DND-41 (cell line): Measurements from ENCODE around the gene ASH1L.

ENCODE experiments used
- ATAC-seq: fragments of 200-7000 bp; cut with Tn5 transposase; 3 replicates; pipeline ENCODE4 v1.9.1; 2021; ENCODE audit warnings: low read depth; ENCODE audit not compliant: insufficient read depth
- DNase-seq: peaks from one replicate; pipeline ENCODE4 v3.0.0-alpha.2; 2020
- H2AFZ ChIP-seq: 2 replicates; pipeline ENCODE4 v1.6.0; 2012; ENCODE audit warnings: low read depth, low read length
- H3K27ac ChIP-seq: 2 replicates; pipeline ENCODE4 v1.5.1; 2012; ENCODE audit warnings: low read length, inconsistent platforms
- H3K27me3 ChIP-seq: fragments of 200-600 bp; sonication (generic); 2 replicates; pipeline ENCODE4 v1.6.0; 2012; ENCODE audit warnings: low read length, mild to moderate bottlenecking, inconsistent platforms; ENCODE audit not compliant: insufficient read depth, poor library complexity
- H3K36me3 ChIP-seq: 2 replicates; pipeline ENCODE4 v1.5.1; 2012; ENCODE audit warnings: low read length, inconsistent platforms; ENCODE audit not compliant: insufficient read depth
- H3K4me1 ChIP-seq: 2 replicates; pipeline ENCODE4 v1.5.1; 2012; ENCODE audit warnings: mild to moderate bottlenecking, low read length; ENCODE audit not compliant: insufficient read depth
- H3K4me2 ChIP-seq: 2 replicates; pipeline ENCODE4 v1.6.0; 2012; ENCODE audit warnings: mild to moderate bottlenecking, moderate library complexity, low read length, inconsistent platforms; ENCODE audit not compliant: insufficient read depth
- H3K4me3 ChIP-seq, 2 experiments: fragments of 200-600 bp in 1 of 2; shearing (Covaris generic) in 1 of 2; 2 replicates each; pipeline ENCODE4 v1.5.1; 2012 to 2016; ENCODE audit warnings: inconsistent platforms in 2 of 2, low read length in 2 of 2, mild to moderate bottlenecking in 2 of 2, low read depth in 1 of 2, moderate library complexity in 1 of 2
- H3K79me2 ChIP-seq: 2 replicates; pipeline ENCODE4 v1.6.0; 2012; ENCODE audit warnings: low read length, inconsistent platforms; ENCODE audit not compliant: insufficient read depth
- H3K9ac ChIP-seq: 2 replicates; pipeline ENCODE4 v1.6.0; 2012; ENCODE audit warnings: low read depth, mild to moderate bottlenecking, inconsistent platforms, low read length, moderate library complexity
- H3K9me3 ChIP-seq: 2 replicates; pipeline ENCODE4 v1.5.1; 2012; ENCODE audit warnings: low read length, moderate library complexity, mild to moderate bottlenecking, inconsistent platforms; ENCODE audit not compliant: insufficient read depth, severe bottlenecking
- H4K20me1 ChIP-seq: 2 replicates; pipeline ENCODE4 v1.6.0; 2012; ENCODE audit warnings: low read length; ENCODE audit not compliant: insufficient read depth
- CTCF ChIP-seq: IDR thresholded peaks from 2 replicates; pipeline ENCODE4 v1.5.1; 2012; ENCODE audit warnings: borderline replicate concordance, low read length, moderate library complexity, mild to moderate bottlenecking; ENCODE audit not compliant: poor library complexity, severe bottlenecking; ENCODE audit errors: extremely low read depth
- EZH2 ChIP-seq: IDR thresholded peaks from 3 replicates; pipeline ENCODE4 v1.6.1; 2012; ENCODE audit warnings: borderline replicate concordance, low read depth, mild to moderate bottlenecking, moderate library complexity, low read length, inconsistent platforms; ENCODE audit not compliant: severe bottlenecking

Gene ASH1L

GRCh38 chr1:155297384-155297783 is 265.2 kb downstream of the ASH1L start:
- H3K79me2 ChIP-seq, result no peaks in the 10 kb centered on the region
- no peak overlapping the region for H3K27ac ChIP-seq
- H3K27me3 ChIP-seq, result no peaks in the 10 kb centered on the region
- no peak for ATAC-seq
- H3K4me3 ChIP-seq, result no peak overlapping the region
- no peak for TF ChIP-seq EZH2
- no peak for TF ChIP-seq CTCF
- H2AFZ ChIP-seq, result no peak overlapping the region
- H3K9ac ChIP-seq, result no peak overlapping the region
- H3K36me3 ChIP-seq, result no peaks in the 10 kb centered on the region
- no peaks in the 10 kb centered on the region for H3K9me3 ChIP-seq
- no peaks in the 10 kb centered on the region for H3K4me1 ChIP-seq
- no peak for DNase-seq
- no peaks in the 10 kb centered on the region for H4K20me1 ChIP-seq
- H3K4me2 ChIP-seq, result no peak overlapping the region

- H3K4me3 ChIP-seq, result no peak overlapping the region
- ATAC-seq, result no peak
- DNase-seq, result no peak
- H3K9me3 ChIP-seq, result no peaks in the 10 kb centered on the region
- H4K20me1 ChIP-seq, result no peaks in the 10 kb centered on the region
- H3K9ac ChIP-seq, result no peak overlapping the region
- H3K27me3 ChIP-seq, result no peaks in the 10 kb centered on the region
- no peak for TF ChIP-seq CTCF
- TF ChIP-seq EZH2, result no peak
- H3K4me1 ChIP-seq, result no peaks in the 10 kb centered on the region
- H3K36me3 ChIP-seq, result no peaks in the 10 kb centered on the region
- no peak overlapping the region for H2AFZ ChIP-seq
- H3K79me2 ChIP-seq, result no peaks in the 10 kb centered on the region
- H3K4me2 ChIP-seq, result no peak overlapping the region
- H3K27ac ChIP-seq, result no peak overlapping the region
Observed at GRCh38 chr1:155296661-155297060, 265.9 kb downstream of the ASH1L start.

GRCh38 chr1:155295942-155296267 is 266.7 kb downstream of the ASH1L start:
- no peak for DNase-seq
- TF ChIP-seq CTCF (no peak), EZH2 (no peak)
- no peak overlapping the region for H2AFZ ChIP-seq
- no peak for ATAC-seq
- no peaks in the 10 kb centered on the region for H3K27me3 ChIP-seq
- no peak overlapping the region for H3K27ac ChIP-seq
- H3K9me3 ChIP-seq, result no peaks in the 10 kb centered on the region
- H3K4me2 ChIP-seq, result no peak overlapping the region
- H3K36me3 ChIP-seq, result no peaks in the 10 kb centered on the region
- no peaks in the 10 kb centered on the region for H3K79me2 ChIP-seq
- H4K20me1 ChIP-seq, result no peaks in the 10 kb centered on the region
- no peaks in the 10 kb centered on the region for H3K4me1 ChIP-seq
- H3K4me3 ChIP-seq, result no peak overlapping the region
- H3K9ac ChIP-seq, result no peak overlapping the region
